IPS DF 4.7 (cell line): ENCODE results near the gene PDGFC.
A peak's percentile ranks its signal among the peaks of the same experiment; 100 is the strongest.
"Not testable (repeated sequence)": the region's sequence is repeated elsewhere in the genome, so short reads cannot be mapped to it uniquely, and the experiment has no call there.

Source experiments
- DNase-seq: peaks from one replicate; pipeline ENCODE4 v3.0.0-alpha.2; 2013; ENCODE audit warnings: low spot score; ENCODE audit errors: extremely low read depth

PDGFC gene

DNA sequence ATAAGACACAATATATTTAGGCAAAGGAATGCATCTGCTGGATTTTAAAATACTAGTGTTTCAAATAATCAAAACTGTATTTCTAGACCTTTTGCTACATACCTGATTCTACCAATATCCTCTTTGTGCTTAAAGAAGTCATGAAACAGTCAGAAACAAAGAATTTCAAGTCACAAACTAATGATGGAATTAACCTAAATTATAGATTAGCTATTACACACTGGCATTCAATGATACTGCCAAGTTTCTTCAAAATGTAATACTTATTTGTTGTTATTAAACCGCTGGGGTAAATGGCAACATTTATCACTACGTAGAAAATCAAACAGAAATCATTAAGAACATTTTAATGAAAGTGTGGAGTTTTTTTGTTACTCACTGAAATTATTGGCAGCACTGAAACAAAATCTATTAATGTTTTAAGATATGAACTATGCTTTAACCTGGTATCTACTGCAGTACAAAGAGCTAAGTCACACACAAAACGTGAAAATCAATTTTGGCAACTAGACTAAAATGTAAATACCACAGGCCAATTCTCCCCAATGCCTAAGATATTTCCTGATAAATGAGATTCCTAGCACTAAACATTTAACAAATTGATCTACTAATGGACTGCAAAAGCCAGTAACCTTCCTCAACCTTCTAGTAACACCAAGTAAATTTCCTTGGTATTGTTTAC, 19.4 kb downstream of the PDGFC start:
- DNase-seq, result no peak

DNA sequence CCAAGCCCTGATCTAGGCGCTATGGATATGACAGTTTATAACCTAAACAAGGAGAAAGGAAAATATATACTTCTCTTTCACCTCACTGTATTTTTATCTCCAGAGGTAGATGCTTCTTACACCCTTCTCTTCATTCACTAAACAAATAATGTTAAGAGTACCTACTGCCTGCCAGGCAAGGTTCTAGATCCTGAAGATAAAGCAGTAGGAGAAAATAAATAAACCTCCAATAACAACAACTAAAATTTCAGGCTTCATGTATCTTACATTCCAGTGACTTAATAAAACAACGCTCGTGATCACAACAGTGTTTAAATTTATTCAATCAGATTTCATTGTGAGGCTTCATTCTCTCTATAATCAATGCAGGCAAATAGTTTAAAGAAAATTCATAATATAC, 20.7 kb downstream of the PDGFC start:
- no peak for DNase-seq

DNA sequence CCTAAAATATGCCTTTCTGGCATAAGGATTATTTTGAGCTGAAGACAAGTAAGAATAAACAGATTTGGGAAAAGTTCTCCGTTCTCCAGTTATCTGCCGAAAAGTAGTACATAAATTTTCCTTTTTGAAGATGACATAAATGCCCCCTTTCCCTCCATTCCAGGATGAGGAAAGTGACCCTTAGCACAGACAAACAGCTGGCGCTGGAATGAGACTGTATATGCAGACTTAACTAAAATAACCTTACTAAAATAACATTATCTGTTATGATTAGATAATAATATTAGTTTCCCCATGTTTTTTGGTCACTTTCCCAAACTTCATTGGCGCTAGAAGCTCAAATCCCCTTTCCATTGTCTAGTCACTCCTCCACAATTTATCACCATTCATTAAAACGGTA, 21.5 kb downstream of the PDGFC start:
- no peak for DNase-seq

DNA sequence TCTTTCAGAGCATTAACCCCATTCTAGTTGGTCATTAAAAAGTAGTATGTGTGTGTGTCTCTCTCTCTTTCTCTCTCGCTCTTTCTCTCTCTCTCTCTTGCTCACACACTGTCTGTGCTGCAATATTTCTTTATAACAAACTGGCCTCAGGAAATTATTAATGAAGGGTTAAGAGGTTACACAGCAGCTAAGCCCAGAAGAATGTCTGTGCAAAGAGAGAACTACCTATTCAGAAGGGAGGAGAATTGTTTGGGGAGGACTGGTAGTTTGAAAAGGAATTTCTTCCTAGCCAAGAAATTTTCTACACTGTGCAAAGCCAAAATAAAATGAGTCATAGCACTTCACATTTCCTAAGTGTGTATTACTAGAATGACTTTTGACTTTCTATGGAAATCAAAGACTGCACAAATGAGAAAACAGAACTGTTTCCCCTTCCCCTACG, 22.2 kb downstream of the PDGFC start:
- DNase-seq, result no peak

DNA sequence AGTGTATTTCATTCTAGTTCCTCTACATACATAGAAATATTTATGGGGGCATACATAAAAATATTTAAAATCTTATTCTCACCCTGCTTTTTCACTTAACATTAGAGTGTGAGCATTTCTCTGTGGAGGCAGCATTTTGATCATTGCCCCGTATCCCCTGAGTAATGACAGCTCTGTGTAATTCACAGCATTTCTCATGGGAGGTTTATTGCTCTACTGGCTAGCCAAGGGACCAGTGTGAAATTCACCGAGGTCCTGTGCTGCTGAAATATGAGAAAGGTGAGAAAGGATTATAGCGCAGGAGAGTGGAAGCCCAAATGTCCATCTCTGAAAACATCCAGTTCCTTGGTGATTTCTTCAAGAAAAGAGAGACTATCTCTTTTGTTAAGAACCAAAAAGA, 22.9 kb downstream of the PDGFC start:
- no peak for DNase-seq

DNA sequence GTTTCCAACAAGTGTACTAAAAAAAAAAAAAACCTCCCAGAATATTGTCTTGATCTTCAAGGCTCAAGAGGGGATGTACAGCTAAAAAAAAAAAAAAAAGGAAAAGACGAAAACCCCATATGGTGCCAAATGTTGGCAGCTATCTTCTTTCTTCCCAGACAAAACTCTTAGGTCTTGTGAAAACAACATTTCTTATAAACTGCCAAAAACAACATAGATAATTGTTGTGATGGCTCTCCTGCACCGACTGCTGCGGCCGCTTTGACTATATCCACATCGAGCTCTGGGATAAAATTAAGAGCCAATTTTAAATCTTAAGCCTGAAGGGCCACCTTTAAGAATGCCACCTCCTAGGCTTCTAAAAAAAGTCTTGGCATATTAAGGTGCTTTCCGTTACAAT, 23.5 kb downstream of the PDGFC start:
- DNase-seq, result no peak

DNA sequence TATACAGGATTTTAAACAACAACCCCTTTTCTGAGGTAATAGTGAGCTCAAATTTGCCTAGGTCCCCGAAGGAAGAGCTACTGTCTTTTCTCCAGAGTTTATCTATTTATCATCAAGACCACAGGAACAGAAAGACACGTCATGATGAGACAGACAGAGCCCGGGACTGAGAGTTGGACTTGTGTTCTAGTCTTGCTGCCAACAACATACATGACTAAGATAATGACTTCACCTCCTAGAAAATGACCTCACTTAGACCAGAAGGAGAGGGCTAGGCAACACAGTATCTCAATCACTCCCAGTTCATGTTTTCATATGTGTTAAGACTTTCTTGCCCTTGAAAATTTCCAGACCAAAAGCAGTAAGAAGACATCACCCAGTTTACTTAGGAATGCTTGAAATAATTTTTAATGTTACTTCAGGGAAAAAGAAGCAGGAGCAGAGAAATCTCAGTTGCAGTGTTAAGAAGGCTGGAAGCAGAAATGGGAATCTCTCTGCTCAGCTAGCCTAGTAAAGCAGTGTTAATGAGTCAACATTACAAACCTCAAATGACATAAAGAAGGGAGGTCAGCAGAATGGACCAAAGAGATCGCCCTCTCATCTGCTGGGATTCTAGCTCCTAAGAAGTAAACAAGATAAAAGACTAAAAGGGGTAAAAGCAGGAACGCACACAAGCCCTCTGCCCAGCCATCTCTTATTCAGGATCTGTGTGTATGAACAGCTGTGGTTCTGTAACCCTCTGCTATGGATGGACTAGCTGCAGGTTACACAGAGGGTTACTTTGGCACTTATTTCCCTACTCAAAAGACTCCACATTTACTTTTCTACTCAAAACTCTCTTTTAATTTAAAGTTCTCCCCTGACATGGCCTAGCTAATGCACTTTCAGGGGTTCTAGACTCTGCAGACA, 24.8 kb downstream of the PDGFC start:
- no peak for DNase-seq

DNA sequence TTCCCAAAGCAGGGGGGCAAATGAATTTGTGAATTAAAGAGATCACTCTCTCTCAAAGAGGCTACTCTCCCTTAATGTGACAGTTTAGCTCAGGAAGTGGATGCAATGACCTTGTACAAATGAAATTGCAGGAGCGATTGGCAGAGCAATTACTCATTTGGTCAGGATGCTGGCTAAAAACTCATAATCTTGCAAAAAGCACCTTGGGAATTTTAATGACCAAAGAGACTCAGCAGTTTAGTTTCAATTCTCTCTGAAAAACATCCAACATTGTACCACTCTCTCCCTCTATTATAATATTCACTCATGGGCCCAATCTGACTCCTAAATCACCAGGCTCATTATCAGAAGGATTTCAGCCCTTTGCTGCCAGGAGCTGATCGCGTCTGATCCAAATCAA, 26.1 kb downstream of the PDGFC start:
- DNase-seq, result no peak

DNA sequence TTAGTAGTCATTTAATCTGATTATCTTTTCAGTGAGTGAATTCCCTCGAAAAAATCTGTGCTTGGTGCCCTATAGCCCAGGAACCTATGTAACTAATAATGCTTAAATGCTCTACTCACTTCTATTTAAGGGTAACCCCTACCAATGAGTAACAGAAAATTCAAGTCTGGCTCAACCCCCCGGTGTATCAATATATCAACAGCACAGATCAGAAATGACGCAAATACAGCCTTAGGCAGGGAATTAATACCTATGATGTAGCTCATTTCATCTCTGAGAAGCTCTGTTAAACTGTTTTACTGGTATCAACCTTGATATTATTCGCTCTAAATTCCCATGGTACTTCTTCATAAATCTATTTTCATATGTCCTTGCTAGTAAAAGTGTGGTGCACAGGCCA, 28.6 kb downstream of the PDGFC start:
- DNase-seq, result no peak

DNA sequence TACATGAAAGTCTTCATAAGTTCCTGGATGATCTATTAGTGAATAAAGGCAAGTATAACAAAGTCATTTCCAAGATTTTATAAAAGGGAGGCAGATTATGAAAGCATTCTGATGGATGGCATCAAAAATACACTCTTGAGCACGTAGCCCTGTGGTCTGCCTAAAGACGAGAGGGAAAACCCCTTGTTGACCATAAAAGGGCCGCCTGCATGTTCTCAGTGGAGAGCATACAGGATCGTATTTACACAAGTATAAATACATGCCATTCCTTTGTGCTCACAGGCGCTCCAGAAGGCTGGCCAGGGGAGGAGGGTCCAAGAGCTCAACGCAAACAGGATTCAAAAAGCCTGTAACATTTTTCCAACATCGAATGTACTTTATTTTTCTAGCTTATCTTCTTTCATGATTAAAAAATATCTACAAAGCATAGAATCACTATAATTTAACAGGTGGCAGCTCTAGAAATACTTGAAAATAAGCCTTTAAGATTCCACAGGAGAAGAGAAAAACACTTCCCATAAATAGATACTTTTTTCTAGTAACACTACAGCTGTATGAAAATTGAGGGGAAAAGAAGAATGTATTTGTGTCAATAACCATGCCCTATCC, 29.6 kb downstream of the PDGFC start:
- DNase-seq, result peak; percentile 11

DNA sequence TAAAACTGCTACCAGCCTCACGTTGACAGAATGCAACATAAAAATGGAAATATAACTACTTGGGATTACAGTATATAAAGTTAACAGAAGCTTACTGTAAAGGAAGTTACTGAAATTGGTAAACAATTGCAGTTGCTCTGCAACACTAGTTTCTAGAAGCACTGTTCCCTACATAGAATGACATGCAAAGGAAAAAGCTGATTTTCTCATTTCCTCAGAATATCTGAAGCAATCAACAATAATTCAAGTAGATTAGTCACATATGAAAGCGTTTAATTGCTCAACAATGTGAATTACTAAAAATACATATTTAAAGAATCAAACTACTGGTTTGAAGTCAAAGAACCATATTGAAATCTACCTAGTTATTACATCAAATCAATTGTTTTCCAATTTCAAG, 31.8 kb downstream of the PDGFC start:
- DNase-seq, result no peak

DNA sequence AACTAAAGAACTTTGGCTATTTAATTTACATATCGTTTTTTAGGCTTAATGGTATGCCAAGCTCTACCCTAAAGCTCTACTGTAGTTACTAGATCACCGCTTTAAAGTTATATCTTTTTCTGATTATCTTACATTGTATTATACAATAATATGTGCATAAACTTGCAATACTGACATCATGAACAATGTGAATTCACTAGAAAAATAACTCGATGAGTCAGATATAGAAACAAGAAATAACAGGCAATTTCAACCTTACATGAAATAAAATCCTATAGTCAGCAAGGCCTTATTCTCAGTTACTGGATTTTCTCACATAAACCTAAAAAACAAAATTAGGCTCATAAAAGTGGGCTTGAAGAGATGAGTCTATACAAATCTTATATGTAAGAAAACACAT, 32.5 kb downstream of the PDGFC start:
- DNase-seq, result no peak

DNA sequence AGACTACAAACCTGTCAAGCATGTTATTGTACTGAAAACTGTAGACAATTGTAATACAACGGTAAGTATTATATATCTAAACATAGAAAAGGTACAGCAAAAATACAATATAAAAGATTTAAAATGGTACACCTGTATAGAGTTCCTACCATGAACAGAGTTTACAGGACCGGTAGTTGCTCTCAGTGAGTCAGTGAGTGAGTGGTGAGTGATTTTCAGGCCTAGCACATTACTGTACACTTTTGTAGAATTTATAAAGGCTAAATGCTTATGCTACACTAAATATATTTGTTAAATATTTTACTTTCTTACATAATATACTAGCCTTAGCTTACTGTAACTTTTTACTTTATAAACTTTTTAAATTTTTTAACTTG, 37.4 kb downstream of the PDGFC start:
- DNase-seq, result no peak

DNA sequence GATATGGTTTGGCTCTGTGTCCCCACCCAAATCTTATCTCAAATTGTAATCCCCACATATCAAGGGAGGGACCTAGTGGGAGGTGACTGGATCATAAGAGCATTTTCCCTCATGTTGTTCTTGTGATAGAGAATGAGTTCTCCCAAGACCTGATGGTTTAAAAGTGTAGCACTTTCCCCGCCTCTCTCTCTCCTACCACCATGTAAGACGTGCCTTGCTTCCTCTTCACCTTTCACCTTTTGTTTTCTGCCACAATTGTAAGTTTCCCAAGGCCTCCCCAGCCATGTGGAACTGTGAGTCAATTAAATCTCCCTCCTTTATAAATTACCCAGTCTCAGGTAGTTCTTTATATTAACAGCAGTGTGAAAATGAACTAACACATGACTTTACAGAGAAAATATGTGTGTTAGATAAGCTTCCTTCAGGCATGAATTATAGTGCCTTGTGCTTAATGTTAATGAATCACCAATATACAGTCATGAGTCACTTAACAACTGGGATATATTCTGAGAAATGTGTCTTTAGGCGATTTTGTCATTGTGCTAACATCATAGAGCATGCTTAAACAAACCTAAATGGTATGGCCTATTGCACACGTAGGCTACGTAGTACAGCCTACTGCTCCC, 37.9 kb downstream of the PDGFC start:
- no peak for DNase-seq

DNA sequence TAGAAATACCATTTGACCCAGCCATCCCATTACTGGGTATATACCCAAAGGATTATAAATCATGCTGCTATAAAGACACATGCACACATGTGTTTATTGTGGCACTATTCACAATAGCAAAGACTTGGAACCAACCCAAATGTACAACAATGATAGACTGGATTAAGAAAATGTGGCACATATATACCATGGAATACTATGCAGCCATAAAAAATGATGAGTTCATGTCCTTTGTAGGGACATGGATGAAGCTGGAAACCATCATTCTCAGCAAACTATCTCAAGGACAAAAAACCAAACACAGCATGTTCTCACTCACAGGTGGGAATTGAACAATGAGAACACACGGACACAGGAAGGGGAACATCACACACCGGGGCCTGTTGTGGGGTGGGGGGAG, 39.2 kb downstream of the PDGFC start:
- DNase-seq, result not testable (repeated sequence)

DNA sequence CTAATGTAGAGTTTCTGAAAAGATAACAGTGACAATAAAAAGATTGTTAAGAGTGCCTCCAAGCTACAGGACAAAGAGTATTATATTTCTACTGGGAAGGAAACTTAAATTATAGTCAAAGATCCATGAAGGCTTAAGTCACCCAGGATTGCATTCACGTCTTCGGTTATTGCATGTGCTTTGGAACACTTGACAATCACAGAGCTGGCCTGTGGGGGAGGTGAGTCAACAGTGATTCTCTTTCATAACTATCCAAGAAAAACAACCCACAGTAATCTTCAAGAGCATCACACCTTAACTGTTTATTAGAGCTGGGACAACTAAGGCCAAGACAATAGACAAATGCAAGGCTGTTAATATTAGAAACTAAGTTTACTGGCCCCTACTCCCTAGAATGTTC, 40.3 kb downstream of the PDGFC start:
- DNase-seq, result no peak

DNA sequence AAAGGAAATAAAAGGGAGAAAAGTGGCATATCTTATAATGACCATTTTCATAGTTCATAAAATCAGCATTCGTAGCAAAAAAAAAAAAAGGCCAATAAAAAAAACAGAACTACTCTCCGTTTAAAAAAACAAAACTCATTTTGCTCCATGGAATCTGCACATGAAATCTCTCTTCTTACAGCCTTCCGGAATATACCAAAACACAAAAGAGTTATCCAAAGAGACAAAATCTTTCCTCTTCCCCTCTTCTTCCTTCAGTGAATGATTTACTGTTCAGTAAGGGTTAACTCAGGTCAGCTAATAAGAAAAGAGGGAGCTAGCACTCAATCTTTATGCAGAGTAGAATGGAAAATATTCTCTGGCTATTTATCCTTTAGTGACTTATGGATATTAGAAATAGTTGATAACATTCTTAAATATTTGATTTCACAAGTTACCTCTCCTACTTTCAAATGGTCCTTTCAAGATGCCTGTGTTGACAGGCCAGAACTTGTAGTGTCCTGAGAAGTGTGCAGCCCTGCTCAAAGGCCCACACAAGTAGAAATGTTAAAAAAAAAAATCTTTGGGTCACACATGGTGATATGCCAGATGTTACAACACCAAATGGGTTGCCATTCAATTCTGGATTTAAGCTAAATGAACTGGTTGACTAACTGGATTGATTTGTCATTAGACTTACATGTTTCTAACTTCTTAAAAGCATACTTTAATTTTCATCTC, 42.1 kb downstream of the PDGFC start:
- no peak for DNase-seq

DNA sequence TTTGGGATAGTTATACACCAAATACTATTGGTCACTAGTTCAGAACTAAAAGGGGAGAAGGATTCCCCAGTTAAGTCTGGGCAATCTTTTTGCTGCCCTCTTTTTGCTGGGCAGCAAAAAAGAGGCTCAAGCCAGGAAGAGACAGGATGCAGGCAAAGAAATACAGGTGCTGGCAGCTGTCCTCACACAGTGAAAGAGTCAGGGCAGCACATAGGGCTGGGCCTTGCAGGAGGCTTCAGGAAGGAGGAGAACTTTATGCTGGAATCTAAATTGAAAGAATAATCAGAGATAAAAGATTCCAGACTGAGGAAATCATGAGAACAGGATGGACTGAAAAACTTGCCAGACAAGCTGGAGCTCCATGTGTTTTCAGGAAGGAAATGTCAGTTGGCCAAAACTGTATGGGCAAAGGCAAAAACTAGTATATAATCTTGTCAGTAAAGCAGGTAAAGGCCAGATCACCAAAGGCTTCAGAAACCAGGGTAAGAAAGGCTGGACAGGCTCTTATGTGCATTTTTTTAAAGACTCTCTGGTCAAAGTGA, 46.8 kb downstream of the PDGFC start:
- DNase-seq, result no peak

DNA sequence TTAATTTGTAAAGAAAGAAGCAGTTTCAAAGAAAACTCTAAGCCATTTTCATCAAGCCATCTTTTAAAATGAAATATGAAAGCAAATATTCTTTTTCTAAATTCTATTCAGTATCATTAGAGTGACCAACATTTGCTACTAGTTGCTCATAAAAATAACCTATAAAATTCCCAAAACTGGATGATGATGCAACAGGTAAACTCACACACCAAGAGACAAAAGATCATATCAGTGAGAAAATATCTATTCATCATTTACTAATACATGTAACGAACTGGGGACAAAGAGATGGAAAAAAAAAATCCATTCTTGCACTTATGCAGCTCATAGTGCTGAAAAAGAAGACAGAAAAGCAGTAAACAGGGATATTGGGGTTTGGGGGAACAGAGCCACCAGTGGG, 48.1 kb downstream of the PDGFC start:
- no peak for DNase-seq

DNA sequence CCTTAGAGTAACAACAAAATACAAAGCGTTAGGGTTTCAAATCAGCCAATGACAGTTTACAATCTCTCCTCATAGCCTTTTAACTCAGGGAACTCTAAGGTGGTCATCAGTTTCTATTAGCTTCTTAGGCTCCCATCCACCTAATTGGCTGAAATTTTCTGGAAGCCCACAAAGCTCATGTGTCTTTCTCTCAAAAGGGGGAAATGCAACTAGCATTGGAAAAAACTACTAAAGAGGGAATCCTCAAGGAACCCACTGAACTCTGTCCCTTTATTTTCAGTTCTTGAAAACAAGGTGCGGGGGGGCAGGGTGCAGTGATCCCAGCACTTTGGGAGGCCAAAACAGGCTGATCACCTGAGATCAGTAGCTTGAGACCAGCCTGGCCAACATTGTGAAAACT, 56.4 kb downstream of the PDGFC start:
- no peak for DNase-seq

DNA sequence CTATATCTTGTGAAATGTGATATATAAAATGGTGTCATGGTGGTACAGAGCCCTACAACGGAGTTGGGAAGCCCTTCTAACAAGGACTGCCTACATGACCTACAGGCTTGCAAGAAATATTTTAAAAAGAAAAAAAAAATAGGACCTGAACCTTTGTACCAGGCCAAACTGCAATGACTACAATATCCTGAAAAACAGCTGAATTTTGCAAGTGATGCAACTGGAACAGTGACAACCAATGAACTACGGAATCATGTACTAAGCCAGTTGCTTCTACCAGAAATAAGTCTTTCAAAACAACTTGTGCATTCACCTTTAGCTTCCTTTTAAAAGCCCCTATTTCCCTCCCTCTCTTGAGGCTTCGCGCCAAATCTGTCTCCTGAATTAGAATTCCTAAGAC, 58.4 kb downstream of the PDGFC start:
- no peak for DNase-seq
